Uterus (tissue), 2 donors: Measurements from ENCODE around the gene FAM120C.

Experiments
- POLR2A ChIP-seq, 2 donors: fragments of 450-650 bp; IDR thresholded peaks; one replicate each; pipeline ENCODE4 v1.6.1; 2016; ENCODE audit warnings: antibody characterized with exemption in 2 of 2, mild to moderate bottlenecking in 1 of 2, moderate library complexity in 1 of 2
- TF ChIP-seq, protein P1 (sequence below), 4 experiments: fragments of 200-600 bp in 2 of 4; fragments of 450-650 bp in 2 of 4; sonication (generic) in 2 of 4; IDR thresholded peaks; one replicate each; pipeline ENCODE4 v1.5.1; 2016 to 2019; ENCODE audit warnings: antibody characterized with exemption in 4 of 4, mild to moderate bottlenecking in 2 of 4, moderate library complexity in 1 of 4

DNA sequence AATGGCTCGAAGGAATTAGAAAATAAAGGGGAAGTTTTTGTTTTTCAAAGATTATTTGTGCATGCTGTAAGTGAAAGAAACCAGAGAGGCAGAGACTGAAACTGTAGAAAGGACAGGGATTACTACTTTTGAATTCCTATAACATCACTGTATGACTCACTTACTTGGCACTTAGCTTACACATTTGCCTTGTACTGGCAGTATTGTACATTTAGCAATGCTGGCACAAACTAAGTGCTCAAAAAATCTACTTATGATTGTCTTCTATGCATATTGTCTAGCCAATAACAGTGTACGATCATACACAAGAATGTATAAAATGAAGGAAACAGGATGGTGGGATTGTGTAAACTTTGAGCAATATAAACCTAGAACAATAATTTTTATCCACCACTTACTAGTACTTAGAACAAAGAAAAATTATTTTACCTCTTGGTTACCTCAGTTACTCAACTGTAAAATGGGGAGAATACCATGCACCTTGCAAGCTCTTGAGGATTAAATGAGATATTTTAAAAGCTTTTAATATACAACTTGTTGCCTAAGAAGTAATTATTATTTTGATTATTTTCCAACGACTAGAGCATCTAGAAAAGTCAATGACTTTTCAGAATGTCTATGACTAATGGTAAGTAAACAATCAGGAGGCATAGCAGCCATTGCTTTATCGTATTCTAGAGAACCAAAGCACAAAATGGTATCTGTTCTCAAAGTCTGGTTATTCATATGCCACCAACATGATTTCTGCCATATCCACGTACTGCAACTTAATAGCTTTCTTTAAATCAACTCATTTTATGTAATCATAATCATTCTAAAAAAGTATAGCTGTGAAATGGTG, 4.7 kb downstream of the FAM120C start:
- TF ChIP-seq, protein P1, sequence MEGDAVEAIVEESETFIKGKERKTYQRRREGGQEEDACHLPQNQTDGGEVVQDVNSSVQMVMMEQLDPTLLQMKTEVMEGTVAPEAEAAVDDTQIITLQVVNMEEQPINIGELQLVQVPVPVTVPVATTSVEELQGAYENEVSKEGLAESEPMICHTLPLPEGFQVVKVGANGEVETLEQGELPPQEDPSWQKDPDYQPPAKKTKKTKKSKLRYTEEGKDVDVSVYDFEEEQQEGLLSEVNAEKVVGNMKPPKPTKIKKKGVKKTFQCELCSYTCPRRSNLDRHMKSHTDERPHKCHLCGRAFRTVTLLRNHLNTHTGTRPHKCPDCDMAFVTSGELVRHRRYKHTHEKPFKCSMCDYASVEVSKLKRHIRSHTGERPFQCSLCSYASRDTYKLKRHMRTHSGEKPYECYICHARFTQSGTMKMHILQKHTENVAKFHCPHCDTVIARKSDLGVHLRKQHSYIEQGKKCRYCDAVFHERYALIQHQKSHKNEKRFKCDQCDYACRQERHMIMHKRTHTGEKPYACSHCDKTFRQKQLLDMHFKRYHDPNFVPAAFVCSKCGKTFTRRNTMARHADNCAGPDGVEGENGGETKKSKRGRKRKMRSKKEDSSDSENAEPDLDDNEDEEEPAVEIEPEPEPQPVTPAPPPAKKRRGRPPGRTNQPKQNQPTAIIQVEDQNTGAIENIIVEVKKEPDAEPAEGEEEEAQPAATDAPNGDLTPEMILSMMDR (IDR thresholded peaks at IDR 0.05): no peak
- no peak for TF ChIP-seq POLR2A (IDR thresholded peaks at IDR 0.05)
